Measurements from ENCODE around the gene UXT.

DNA sequence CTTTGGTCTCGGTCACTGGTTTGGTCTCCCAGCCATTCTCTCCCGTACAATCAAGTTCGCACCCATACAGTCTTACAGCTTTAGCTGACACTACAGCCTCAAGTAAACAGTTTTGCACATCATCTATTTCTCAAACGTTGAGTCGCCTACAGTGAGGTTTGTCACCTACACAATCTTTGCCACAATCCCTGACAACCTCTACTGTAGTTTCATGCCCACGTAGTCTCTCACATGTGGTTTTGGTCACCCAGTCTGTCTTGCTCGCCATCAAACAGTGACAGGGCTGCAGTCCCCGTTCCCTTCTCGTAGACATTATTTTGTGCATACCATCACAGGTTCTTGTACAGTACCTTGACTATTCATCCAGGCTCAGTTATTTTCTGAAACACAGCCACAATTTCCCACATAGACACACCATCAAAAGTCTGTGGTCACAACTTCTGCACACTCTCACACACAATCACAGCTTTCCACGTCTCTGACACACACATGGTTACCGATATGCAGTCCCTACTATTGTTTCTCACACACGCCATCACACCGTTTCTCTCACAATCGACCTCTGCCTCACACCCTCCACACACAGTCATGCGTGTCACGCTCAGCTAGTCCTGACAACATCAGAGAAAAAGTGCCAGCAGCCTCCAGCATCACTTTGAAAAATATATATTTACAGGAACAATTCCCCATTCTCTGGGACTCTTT lies 24.0 kb downstream of the UXT start:
- no peak for TF ChIP-seq ZBTB7A (CRISPR knock-in tag; IDR thresholded peaks at IDR 0.05)
- TF ChIP-seq, protein P1, sequence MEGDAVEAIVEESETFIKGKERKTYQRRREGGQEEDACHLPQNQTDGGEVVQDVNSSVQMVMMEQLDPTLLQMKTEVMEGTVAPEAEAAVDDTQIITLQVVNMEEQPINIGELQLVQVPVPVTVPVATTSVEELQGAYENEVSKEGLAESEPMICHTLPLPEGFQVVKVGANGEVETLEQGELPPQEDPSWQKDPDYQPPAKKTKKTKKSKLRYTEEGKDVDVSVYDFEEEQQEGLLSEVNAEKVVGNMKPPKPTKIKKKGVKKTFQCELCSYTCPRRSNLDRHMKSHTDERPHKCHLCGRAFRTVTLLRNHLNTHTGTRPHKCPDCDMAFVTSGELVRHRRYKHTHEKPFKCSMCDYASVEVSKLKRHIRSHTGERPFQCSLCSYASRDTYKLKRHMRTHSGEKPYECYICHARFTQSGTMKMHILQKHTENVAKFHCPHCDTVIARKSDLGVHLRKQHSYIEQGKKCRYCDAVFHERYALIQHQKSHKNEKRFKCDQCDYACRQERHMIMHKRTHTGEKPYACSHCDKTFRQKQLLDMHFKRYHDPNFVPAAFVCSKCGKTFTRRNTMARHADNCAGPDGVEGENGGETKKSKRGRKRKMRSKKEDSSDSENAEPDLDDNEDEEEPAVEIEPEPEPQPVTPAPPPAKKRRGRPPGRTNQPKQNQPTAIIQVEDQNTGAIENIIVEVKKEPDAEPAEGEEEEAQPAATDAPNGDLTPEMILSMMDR (CRISPR knock-in tag; IDR thresholded peaks at IDR 0.05): no peak
- no peak for TF ChIP-seq NFATC3 (CRISPR knock-in tag; IDR thresholded peaks at IDR 0.05)
- TF ChIP-seq ZNF83 (CRISPR knock-in tag; IDR thresholded peaks at IDR 0.05; ENCODE audit: borderline replicate concordance): no peak
- no peak for TF ChIP-seq ELF4 (CRISPR knock-in tag; IDR thresholded peaks at IDR 0.05; ENCODE audit: borderline replicate concordance)
- TF ChIP-seq EP300 (IDR thresholded peaks at IDR 0.05; ENCODE audit: low read depth in 2 of 2, low read length in 2 of 2): no peak
- TF ChIP-seq EP300 (CRISPR knock-in tag; IDR thresholded peaks at IDR 0.05; ENCODE audit: borderline replicate concordance): no peak
- TF ChIP-seq SAP130 (CRISPR knock-in tag; IDR thresholded peaks at IDR 0.05; ENCODE audit: low read depth): no peak
- no peak for TF ChIP-seq POLR2AphosphoS5 (IDR thresholded peaks at IDR 0.05; ENCODE audit: low read depth, low read length)
- no peak for TF ChIP-seq ZBTB43 (CRISPR knock-in tag; conservative IDR thresholded peaks at IDR 0.05)
